AG08396 (cell line): Measurements from ENCODE around the gene SGCA.

Experiments
- DNase-seq: peaks from one replicate; pipeline ENCODE4 v3.0.0; 2012; ENCODE audit warnings: low spot score, mixed read lengths

SGCA gene

GRCh38 chr17:50165867-50166517 lies at the start of gene SGCA:
Gene SGCA, plus strand, starts transcription at chr17:50166005. Its CDS starts 36 bp downstream, at chr17:50166041.
- DNase-seq: no peak

GRCh38 chr17:50117202-50118051 lies 48.4 kb upstream of the SGCA start:
- DNase-seq: peak; percentile 81

- DNase-seq: no peak
Observed at GRCh38 chr17:50118076-50118827, 47.6 kb upstream of the SGCA start.

DNA sequence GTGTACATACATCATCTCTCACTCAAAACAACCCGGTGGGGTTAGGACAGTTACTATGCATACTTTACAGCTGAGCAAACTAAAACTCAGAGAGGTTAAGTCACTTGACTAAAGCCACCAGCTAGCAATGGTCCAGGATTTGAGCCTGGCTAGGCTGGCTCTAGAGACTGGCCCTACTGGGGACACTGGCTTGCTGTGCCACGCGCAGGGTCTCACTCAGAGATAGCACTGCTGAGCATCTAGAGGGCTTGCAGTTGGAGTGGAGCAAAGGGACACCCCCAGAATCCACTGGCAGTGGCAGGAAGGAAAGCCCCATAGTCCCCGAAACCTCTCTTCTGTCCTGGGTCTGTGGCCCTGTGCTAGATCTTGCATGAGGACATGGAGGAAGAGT lies 47.0 kb upstream of the SGCA start:
- DNase-seq: no peak

GRCh38 chr17:50120475-50121253 lies 45.1 kb upstream of the SGCA start:
- no peak for DNase-seq

GRCh38 chr17:50122945-50123344 lies 42.9 kb upstream of the SGCA start:
- no peak for DNase-seq

- peak; percentile 60 for DNase-seq
Observed at GRCh38 chr17:50123649-50124349, 42.0 kb upstream of the SGCA start.

GRCh38 chr17:50125420-50125997 lies 40.3 kb upstream of the SGCA start:
- no peak for DNase-seq

- no peak for DNase-seq
Observed at GRCh38 chr17:50127697-50128361, 38.0 kb upstream of the SGCA start.

DNA sequence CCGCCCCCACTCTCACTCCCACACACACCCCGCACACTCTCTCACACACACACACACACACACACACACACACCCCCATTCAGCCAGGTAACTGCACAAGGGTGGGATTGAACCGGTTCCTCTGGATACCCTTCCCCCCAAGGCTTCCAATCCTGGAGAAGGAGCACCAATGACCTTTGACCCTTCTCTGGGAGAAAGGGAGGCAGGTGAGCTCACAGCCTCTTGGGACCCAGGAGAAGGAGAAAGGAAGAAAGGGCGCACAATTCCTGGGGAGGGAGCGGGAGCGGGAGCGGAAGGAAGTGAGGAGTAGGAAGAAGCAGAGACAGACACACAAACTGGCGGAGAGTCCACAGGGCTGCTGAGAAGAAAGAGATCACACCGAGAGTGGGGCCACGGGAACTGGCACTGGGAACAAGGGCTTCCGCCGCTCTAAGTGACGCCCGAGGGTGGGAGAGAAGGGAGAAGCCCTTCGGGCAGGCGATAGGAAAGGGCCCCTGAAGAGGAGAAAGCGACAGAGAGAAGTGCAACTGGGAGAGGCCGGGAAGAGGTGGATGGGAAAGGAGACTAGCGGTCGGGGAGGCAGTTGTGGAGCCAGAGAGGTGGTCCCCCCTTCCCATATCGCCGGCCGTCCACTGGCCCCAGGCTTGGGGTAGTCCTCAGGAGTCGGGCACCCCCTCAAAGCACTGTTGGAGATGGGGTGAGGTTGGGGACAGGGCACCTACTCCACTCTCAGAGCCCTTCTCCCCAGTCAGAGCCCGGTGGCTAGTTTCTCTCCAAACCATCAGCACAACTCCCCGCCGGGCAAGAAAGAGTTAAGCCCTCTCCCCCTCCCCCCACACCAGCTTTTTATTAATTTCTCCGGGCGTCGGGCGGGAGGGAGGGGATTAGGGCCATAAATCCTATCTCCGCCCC lies 37.1 kb upstream of the SGCA start:
- DNase-seq: no peak

DNA sequence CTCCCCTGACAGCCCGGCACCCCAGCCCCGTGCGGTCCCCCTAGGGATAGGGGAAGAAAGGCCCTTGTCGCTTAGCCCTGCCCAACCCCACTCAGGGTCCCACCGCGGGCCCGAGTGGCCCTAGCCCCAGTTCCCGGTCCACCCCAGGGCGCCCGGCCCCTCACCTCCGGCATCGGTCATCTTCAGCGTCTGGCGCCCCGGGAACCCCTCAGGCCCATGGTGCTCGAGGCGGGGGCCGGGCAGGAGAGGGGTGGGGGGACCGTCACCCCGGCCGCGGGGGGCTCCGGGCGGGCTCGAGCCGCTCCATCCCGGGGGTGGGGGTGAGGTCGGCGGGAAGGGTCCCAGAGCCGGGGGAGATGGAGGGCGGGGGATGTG lies 36.5 kb upstream of the SGCA start:
- DNase-seq: no peak

DNA sequence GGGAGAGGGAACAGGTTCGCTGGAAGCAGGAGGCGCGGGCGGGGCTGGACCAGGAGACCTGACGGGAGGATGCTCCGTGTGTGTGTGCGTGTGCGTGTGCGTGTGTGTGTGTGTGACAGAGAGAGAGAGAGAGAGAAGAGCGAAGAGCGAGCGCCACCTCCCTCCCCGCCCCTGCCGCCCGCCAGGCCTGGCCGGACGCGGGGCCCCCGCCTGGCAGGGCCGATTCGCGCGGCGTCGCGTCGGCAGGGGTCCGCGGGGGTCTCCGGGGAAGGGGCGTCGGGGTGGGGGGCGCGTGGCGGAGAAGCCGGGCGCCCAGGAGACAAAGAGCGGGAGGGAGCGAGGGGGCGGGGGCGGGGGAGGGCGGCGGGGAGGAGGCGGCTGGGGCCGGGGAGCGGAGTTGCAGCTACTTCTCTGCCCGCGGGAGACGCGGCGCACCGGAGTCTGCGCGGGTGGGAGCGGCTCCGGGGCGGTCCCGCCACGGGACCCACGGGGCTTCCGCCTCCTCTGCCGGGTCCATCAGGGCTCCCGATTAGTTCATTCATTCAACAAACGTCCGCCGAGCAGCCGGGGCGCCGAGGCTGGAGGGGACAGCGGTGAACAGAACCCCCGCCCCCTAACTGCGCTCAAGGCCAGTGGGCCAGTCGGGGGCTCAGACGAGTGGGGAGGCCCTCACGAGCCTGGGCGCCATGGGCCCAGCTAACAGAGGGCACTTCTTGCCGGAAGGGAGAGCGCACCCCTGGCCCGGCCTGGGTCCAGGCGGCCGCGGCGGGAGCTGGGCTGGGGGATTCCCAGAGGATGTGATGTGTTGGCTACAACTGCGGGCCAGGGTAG lies 35.9 kb upstream of the SGCA start, which contains the start of gene SAMD14:
Gene SAMD14 (minus strand): TSS at position 433 of the 831 bp plus-strand sequence. CDS start 5,201 bp downstream, outside the sequence.
- peak; percentile 87 for DNase-seq

- no peak for DNase-seq
Observed at GRCh38 chr17:50130559-50131305, 35.1 kb upstream of the SGCA start.

- DNase-seq: no peak
Observed at GRCh38 chr17:50132104-50132794, 33.6 kb upstream of the SGCA start.

GRCh38 chr17:50133028-50133768 lies 32.6 kb upstream of the SGCA start:
- peak; percentile 86 for DNase-seq

- DNase-seq: no peak
Observed at GRCh38 chr17:50133769-50134099, 32.1 kb upstream of the SGCA start.
